Fibroblast of pulmonary artery (primary cell): ENCODE measurements around the gene C11orf65.

Experiments used
- DNase-seq: peaks from one replicate; pipeline ENCODE4 v3.0.0-alpha.2; 2010; ENCODE audit warnings: low read depth
- H3K4me3 ChIP-seq: replicated peaks from 2 replicates; pipeline ENCODE4 v1.5.1; 2011; ENCODE audit warnings: low read depth, mild to moderate bottlenecking, control low read depth, low read length, moderate library complexity
- CTCF ChIP-seq: IDR thresholded peaks from 2 replicates; pipeline ENCODE4 v1.5.1; 2011; ENCODE audit warnings: mild to moderate bottlenecking, control low read depth, low read length, inconsistent platforms; ENCODE audit errors: missing control alignments

The C11orf65 gene

GRCh38 chr11:108495326-108495725, 28.0 kb upstream of the C11orf65 start:
- no peak for DNase-seq
- H3K4me3 ChIP-seq, result no peak overlapping the region
- no peak for TF ChIP-seq CTCF

- DNase-seq, result no peak
- TF ChIP-seq CTCF, result no peak
- no peak overlapping the region for H3K4me3 ChIP-seq
Measured at GRCh38 chr11:108494182-108494581, 26.9 kb upstream of the C11orf65 start.

GRCh38 chr11:108491936-108492335, 24.6 kb upstream of the C11orf65 start:
- no peak for TF ChIP-seq CTCF
- no peak overlapping the region for H3K4me3 ChIP-seq

GRCh38 chr11:108486828-108487227, 19.5 kb upstream of the C11orf65 start:
- TF ChIP-seq CTCF, result no peak
- no peak overlapping the region for H3K4me3 ChIP-seq
- no peak for DNase-seq

More at GRCh38 chr11:108491936-108492335, 24.6 kb upstream of the C11orf65 start:
- no peak for DNase-seq

- no peak for DNase-seq
- TF ChIP-seq CTCF, result no peak
- no peak overlapping the region for H3K4me3 ChIP-seq
Measured at GRCh38 chr11:108486331-108486730, 19.0 kb upstream of the C11orf65 start.

- DNase-seq, result no peak
- no peak for TF ChIP-seq CTCF
- H3K4me3 ChIP-seq, result no peak overlapping the region
Measured at GRCh38 chr11:108483163-108483562, 15.8 kb upstream of the C11orf65 start.

- H3K4me3 ChIP-seq, result no peak overlapping the region
- TF ChIP-seq CTCF, result no peak
- DNase-seq, result no peak
Measured at GRCh38 chr11:108474664-108475463, 7.5 kb upstream of the C11orf65 start.
